Measurements from ENCODE around the gene ABT1.
A peak's percentile ranks its signal among the peaks of the same experiment; 100 is the strongest.
"Not testable (repeated sequence)": the region's sequence is repeated elsewhere in the genome, so short reads cannot be mapped to it uniquely, and the experiment has no call there.

Gene ABT1

GRCh38 chr6:26596579-26597388 is at the start of gene ABT1:
ABT1 (plus strand) TSS chr6:26596953; CDS start chr6:26596983, 30 bp downstream.
- Mint-ChIP-seq H3K4me1 (ENCODE audit: low read depth) (peaks cover 30% of the 10 kb centered on the region), H3K36me3 (ENCODE audit: low read depth) (peaks cover 34% of the 10 kb centered on the region), H3K4me3 (no peak within 1 kb of the TSS), H3K9me3 (no peaks in the 10 kb centered on the region), H3K27ac (no peak within 1 kb of the TSS), H3K27me3 (peaks cover 24% of the 10 kb centered on the region)
- intact Hi-C loops (cut with micrococcal nuclease): loop anchor here (1.0 to 5.0 kb wide), 3 partner anchors 19 to 424 kb away; no protein-coding TSS in a partner anchor

GRCh38 chr6:26547363-26547762 is 49.4 kb upstream of the ABT1 start:
- peaks cover 44% of the 10 kb centered on the region for H3K36me3 Mint-ChIP-seq (ENCODE audit: low read depth)
- peaks cover 32% of the 10 kb centered on the region for H3K4me1 Mint-ChIP-seq (ENCODE audit: low read depth)
- H3K9me3 Mint-ChIP-seq; H3K4me3 Mint-ChIP-seq; H3K27ac Mint-ChIP-seq; H3K27me3 Mint-ChIP-seq; intact Hi-C loops (cut with micrococcal nuclease): not testable (repeated sequence)

- Mint-ChIP-seq H3K36me3 (ENCODE audit: low read depth) (peaks cover 18% of the 10 kb centered on the region), H3K9me3 (no peaks in the 10 kb centered on the region), H3K27ac (peak overlapping the region; percentile 70), H3K4me3 (peak overlapping the region; percentile 81), H3K4me1 (ENCODE audit: low read depth) (peaks cover 29% of the 10 kb centered on the region), H3K27me3 (no peaks in the 10 kb centered on the region)
- intact Hi-C loops (cut with micrococcal nuclease): no loop called here
Measured at GRCh38 chr6:26550250-26550993, 46.3 kb upstream of the ABT1 start.

- no peaks in the 10 kb centered on the region for H3K9me3 Mint-ChIP-seq
- H3K27me3 Mint-ChIP-seq: peaks cover 2% of the 10 kb centered on the region
- no peak overlapping the region for H3K27ac Mint-ChIP-seq
- peaks cover 2% of the 10 kb centered on the region for H3K36me3 Mint-ChIP-seq (ENCODE audit: low read depth)
- peaks cover 15% of the 10 kb centered on the region for H3K4me1 Mint-ChIP-seq (ENCODE audit: low read depth)
- intact Hi-C loops (cut with micrococcal nuclease): no loop called here
- H3K4me3 Mint-ChIP-seq: no peak overlapping the region
Measured at GRCh38 chr6:26552205-26552604, 44.5 kb upstream of the ABT1 start.

GRCh38 chr6:26552640-26553188 is 44.0 kb upstream of the ABT1 start:
- intact Hi-C loops (cut with micrococcal nuclease): no loop called here
- peaks cover 2% of the 10 kb centered on the region for H3K27me3 Mint-ChIP-seq
- no peak overlapping the region for H3K4me3 Mint-ChIP-seq
- H3K36me3 Mint-ChIP-seq (ENCODE audit: low read depth): no peaks in the 10 kb centered on the region
- H3K9me3 Mint-ChIP-seq: no peaks in the 10 kb centered on the region
- H3K4me1 Mint-ChIP-seq (ENCODE audit: low read depth): peaks cover 15% of the 10 kb centered on the region
- H3K27ac Mint-ChIP-seq: no peak overlapping the region

GRCh38 chr6:26553264-26553634 is 43.5 kb upstream of the ABT1 start:
- Mint-ChIP-seq H3K36me3 (ENCODE audit: low read depth) (no peaks in the 10 kb centered on the region), H3K9me3 (no peaks in the 10 kb centered on the region), H3K4me1 (ENCODE audit: low read depth) (peaks cover 15% of the 10 kb centered on the region), H3K4me3 (no peak overlapping the region), H3K27ac (no peak overlapping the region), H3K27me3 (peaks cover 3% of the 10 kb centered on the region)
- intact Hi-C loops (cut with micrococcal nuclease): no loop called here

- Mint-ChIP-seq H3K27me3 (peaks cover 5% of the 10 kb centered on the region), H3K9me3 (no peaks in the 10 kb centered on the region), H3K36me3 (ENCODE audit: low read depth) (no peaks in the 10 kb centered on the region), H3K4me1 (ENCODE audit: low read depth) (peaks cover 15% of the 10 kb centered on the region), H3K4me3 (no peak overlapping the region), H3K27ac (no peak overlapping the region)
- intact Hi-C loops (cut with micrococcal nuclease): loop anchor here (2.0 kb wide), 1 partner anchor 15 kb away; no protein-coding TSS in a partner anchor
Measured at GRCh38 chr6:26553635-26554446, 42.9 kb upstream of the ABT1 start.

- intact Hi-C loops (cut with micrococcal nuclease): loop anchor here (2.0 kb wide), 1 partner anchor 14 kb away; no protein-coding TSS in a partner anchor
- Mint-ChIP-seq H3K4me1 (ENCODE audit: low read depth) (peaks cover 15% of the 10 kb centered on the region), H3K36me3 (ENCODE audit: low read depth) (no peaks in the 10 kb centered on the region), H3K9me3 (no peaks in the 10 kb centered on the region), H3K27me3 (peaks cover 5% of the 10 kb centered on the region), H3K27ac (no peak overlapping the region), H3K4me3 (peak overlapping the region; percentile 62)
Measured at GRCh38 chr6:26554447-26554696, 42.4 kb upstream of the ABT1 start.

GRCh38 chr6:26554697-26555504 is 41.9 kb upstream of the ABT1 start:
- H3K4me3 Mint-ChIP-seq: peak overlapping the region; percentile 62
- H3K9me3 Mint-ChIP-seq: no peaks in the 10 kb centered on the region
- no peak overlapping the region for H3K27ac Mint-ChIP-seq
- H3K36me3 Mint-ChIP-seq (ENCODE audit: low read depth): no peaks in the 10 kb centered on the region
- H3K27me3 Mint-ChIP-seq: peaks cover 5% of the 10 kb centered on the region
- intact Hi-C loops (cut with micrococcal nuclease): loop anchor here (2.0 kb wide), 1 partner anchor 14 kb away; no protein-coding TSS in a partner anchor
- H3K4me1 Mint-ChIP-seq (ENCODE audit: low read depth): peaks cover 15% of the 10 kb centered on the region

- Mint-ChIP-seq H3K27ac (no peak overlapping the region), H3K4me3 (peak overlapping the region; percentile 30), H3K27me3 (peaks cover 5% of the 10 kb centered on the region), H3K4me1 (ENCODE audit: low read depth) (peaks cover 9% of the 10 kb centered on the region), H3K36me3 (ENCODE audit: low read depth) (no peaks in the 10 kb centered on the region), H3K9me3 (no peaks in the 10 kb centered on the region)
- intact Hi-C loops (cut with micrococcal nuclease): loop anchor here (2.0 kb wide), 1 partner anchor 13 kb away; no protein-coding TSS in a partner anchor
Measured at GRCh38 chr6:26555505-26556262, 41.1 kb upstream of the ABT1 start.

GRCh38 chr6:26556263-26557070 is 40.3 kb upstream of the ABT1 start:
- Mint-ChIP-seq H3K4me3 (no peak overlapping the region), H3K9me3 (no peaks in the 10 kb centered on the region), H3K36me3 (ENCODE audit: low read depth) (no peaks in the 10 kb centered on the region), H3K27me3 (peaks cover 5% of the 10 kb centered on the region), H3K4me1 (ENCODE audit: low read depth) (peaks cover 7% of the 10 kb centered on the region), H3K27ac (no peak overlapping the region)
- intact Hi-C loops (cut with micrococcal nuclease): no loop called here
